ENCODE data around the gene TUSC2. TPM values are rescaled to one million over a fixed set of nuclear protein-coding genes. Genes with fewer than 3 reads are reported as not detected.

Gene TUSC2, protein sequence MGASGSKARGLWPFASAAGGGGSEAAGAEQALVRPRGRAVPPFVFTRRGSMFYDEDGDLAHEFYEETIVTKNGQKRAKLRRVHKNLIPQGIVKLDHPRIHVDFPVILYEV
- polyA plus RNA-seq (2012; ENCODE audit: insufficient read depth, insufficient read length): 44.7 TPM

DNA sequence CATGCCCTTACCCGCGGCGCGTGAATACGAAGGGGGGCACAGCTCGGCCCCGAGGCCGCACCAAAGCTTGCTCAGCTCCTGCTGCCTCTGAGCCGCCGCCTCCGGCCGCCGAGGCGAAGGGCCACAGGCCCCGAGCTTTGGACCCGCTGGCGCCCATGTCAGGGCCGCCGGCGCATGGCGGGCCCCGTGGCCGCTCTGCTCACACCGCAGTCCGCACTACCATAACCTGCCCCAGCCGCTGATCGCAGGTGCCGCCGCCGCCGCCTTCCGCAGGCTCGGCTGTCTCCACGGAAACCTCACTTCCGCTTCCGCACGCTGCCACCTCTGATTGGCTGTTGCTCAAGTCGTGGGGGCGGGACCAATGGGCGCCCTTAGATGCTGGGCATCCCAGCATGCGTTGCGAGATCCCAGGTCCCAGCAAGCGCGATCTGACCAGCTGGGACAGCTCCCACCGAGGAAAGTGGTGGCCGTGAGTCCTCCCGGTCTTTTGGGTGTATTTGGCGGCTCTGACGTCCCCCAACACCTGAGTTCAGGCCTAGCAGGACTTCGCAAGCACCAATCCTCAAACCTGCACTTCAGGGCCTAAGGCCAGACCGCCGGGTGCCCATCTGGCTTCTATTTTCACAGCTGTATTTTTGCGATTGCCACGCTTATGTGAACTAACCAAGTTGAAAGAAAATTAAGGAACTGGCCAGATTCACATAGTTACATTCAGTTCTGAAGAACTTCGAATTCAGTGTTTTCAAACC, at the start of gene TUSC2:
Gene TUSC2, minus strand, starts transcription at position 281 of the 749 bp plus-strand sequence. Its CDS starts 124 bp downstream, at position 157.
- peak; percentile 91 for DNase-seq (ENCODE audit: low read depth, low spot score)

DNA sequence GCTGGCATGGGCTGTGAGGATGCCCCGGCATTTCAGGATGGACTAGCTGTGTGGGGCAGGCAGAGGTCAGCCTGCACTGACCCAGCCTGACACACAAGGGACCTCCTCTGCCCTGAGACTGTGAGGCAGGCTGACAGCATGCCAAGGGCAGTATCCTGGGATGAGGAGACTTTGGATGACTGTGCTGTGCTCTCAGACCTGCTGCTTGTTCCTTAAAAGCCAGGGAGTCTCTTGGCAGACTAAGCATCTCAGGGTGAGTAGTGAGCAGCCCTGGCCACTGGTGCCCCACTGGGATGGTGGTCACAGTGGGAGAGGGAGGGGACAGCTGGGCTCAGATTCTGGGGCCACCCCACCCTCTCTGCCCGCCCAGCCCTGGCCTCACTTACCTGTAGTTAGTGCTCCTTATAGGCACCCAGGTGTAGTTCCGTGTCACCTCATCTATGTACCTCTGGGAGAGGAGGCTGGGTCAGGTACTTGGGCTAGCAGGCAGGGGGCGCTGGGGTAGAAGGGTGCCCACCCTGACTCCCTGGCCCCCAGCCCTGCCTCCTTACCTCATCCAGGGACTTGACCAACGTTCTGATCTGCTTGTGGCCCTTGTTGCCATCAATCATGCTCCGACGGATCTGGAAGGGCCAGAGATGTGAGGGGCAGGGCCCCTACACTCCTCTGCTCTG, 47.4 kb upstream of the TUSC2 start:
- no peak overlapping the region for H3K4me3 ChIP-seq (ENCODE audit: low read length)
- DNase-seq (ENCODE audit: low read depth, low spot score): no peak

More for the DNA sequence above, at the start of gene TUSC2:
- H3K4me3 ChIP-seq (ENCODE audit: low read length): peak within 1 kb of the TSS; percentile 94

DNA sequence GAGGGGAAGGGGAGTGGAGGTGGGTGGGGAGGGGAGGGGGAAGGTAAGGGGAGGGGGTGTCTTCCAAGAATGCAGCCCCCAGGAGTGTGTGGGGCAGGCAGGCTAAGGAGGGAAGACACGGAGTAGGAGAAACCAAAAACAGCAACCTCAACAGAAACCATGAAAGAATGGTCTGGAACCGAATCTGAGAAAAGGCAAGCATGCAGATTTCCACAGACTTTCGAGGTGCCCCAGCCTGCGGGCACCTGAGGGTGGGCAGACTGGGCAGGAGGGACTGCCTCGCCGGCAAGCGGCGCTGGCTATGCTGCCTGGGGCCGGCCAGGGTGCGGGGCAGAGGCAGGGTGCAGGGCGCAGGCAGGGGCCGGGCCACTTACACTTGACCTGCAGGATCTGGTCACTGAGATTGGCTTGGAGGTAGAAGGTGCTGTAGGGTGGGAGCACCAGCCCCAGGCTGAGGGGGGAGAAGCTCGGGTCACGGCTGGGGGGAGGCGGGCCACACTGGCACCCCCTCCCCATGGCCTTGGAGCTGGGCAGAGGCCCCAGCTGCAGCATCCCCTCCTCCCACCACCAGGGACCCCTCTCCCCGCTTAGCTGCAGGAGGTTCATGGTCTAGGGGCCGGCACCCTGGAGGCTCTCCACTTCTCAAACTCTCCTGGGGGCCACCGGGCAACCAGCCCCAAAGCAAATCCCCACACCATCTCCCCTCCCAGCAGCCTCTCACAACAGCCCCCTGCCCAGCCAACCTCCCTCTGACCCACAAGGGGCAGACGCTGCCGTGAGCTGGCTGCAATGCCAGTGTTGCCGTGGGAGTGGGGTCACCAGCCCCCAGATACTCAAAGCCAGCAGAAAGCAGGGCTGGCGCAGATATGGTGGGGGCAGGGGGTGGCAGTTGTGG, 46.6 kb upstream of the TUSC2 start:
- no peak overlapping the region for H3K4me3 ChIP-seq (ENCODE audit: low read length)
- no peak for DNase-seq (ENCODE audit: low read depth, low spot score)

DNA sequence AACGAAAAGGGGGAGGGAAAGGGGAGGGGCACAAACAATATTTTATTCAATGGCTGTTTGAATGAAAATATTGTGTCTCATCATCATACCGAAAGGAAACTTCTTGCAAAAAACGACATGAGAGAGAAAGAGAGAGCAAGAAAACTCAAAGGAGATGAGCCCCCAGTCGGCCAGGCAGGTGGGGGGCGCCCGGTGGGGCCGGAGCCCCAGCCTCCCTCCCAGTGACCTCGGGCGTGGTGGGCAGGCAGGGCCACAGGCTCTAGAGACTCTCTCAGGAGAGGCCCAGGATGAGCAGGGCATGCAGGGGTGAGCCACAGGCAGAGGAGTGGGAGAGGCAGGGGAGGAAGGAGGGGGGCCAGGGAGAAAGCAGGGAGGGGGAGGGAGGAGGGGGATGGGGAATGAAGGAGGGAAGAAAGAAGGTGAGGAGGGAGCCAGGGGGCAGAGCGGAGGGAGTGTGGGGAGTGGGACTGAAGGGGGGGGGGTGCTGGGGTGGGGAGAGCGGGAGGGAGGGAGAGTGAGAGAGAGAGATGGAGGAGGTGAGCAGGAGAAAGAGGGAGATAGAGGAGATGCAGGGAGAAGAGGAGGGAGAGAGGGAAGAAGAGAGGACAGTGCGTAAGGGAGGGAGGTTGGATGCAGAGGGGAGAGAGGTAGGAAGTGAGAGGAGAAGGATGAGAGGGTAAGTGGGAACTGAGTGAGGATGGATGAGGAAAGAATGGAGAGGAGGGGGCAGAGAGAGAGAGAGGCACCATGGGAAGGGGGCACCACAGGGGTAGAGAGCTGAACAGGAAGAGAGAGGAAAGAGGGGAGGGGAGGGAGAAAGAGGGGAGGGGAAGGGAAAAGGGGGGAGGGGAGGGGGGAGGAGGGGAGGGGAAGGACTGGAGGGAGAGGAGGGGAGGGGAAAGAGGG, 45.4 kb upstream of the TUSC2 start:
- no peak overlapping the region for H3K4me3 ChIP-seq (ENCODE audit: low read length)
- no peak for DNase-seq (ENCODE audit: low read depth, low spot score)

DNA sequence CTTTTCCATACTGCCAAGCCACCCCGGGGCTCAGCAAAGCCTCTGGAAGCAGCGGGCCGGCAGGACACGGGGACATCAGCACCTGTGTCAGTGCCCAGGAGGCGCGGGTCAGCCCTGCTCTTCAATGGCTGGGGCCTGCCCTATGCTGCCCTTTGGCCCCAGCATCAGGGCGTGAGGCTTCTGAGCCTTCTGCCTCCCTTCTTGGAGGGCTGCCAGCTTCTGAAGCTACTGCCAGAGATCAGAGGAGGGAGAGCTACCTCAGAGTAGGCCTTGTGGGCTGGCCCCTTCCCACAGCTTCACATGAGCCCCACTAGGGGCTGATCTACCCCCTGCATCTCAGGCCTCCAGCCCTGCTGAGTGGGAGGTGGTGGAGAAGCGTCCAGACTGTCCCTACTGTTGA, 44.3 kb upstream of the TUSC2 start:
- H3K4me3 ChIP-seq (ENCODE audit: low read length): no peak overlapping the region
- peak; percentile 72 for DNase-seq (ENCODE audit: low read depth, low spot score)

DNA sequence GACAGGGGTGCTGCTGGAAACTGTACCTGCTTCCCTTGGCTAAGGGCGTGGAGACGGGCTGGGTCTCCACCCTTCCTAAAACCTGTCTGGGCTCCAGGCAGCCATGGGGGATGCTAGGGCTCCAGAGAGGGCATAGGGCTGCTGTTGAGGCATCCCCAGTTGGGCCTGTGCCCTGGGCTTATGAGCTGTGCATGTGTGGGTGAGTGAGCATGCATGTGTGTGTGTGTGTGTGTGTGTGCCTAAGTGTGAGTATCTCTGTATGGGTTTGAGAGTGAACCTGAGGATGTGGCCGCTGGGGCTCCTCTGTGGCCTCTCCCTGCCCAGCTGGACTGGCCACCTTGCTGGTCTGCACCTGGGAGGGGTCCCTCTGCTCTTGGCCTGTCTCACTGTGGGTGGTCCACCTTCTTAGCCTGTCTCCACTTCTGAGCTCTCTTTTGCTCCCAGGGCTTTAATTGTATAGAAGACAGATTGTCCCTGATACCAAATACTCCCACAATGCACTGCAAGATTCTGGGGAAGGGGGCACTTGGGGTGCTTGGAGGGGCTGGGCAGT, 43.2 kb upstream of the TUSC2 start:
- H3K4me3 ChIP-seq (ENCODE audit: low read length): no peak overlapping the region
- no peak for DNase-seq (ENCODE audit: low read depth, low spot score)

DNA sequence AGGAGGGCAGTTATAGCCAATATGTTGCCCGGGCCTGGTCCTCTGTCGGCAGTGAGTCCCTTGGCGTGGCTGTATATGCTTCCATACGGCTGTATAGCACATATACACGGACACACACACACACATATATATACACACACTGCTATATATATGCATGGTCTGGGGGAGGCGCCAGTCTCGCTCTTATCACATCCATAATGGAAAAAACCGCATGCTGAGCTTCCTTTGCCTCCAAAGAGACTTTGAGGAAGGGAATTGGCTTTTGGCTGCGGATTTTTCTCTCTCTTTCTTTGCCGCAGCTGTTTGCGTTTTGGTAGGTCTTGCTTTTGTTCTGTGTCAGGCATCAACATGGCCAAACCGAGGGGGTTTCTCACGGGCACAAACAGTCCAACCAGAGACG, 42.6 kb upstream of the TUSC2 start:
- H3K4me3 ChIP-seq (ENCODE audit: low read length): no peak overlapping the region
- DNase-seq (ENCODE audit: low read depth, low spot score): no peak

DNA sequence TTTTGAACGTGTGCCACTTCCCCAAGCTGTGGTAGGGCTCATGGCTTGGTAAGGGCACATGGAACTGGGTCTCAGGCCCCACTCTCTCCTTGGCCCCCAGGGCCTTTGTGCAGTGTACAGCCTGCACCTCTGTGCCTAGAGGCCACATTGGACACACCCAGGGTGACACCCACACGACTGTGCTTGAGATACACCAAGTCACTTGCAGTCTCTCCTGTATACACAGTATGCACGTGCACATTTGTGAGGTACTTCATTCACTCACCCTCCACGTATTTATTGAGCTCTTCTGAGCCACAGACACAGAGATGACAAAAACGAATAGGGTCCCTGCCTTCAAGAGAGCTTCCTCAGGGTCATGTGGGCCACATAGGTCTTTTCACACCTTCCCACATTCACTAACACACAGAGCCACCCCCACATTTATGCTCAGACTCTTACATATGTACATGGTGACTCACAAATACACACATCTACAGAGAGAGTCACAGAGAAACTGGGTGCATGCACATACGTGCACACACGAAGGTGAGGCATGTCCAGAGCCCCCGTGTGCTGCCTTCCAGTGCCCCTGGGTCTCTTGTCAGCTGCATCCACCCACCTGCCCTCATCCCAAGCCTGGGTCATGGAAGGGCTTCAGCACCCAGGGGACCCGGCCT, 41.1 kb upstream of the TUSC2 start:
- H3K4me3 ChIP-seq (ENCODE audit: low read length): no peak overlapping the region
- DNase-seq (ENCODE audit: low read depth, low spot score): no peak

DNA sequence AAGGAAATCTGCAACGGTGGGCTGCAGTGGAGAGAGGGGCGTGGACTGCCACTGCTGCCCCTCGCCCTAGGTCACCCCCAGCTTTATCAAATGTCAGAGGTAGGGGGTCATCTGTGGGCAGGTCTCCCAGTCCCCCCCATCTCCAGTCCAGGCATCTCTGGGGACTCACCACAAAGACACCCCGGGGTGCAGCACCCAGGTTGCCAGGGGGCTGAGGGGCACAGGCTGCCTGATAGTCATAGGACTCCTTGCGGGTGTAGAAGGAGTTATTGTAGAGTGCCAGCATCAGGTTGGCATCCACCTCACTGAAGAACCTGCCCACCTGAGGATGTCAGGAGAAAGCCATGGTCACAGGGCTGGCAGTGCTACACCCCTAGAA, 37.8 kb upstream of the TUSC2 start:
- peak overlapping the region; percentile 60 for H3K4me3 ChIP-seq (ENCODE audit: low read length)
- DNase-seq (ENCODE audit: low read depth, low spot score): no peak

DNA sequence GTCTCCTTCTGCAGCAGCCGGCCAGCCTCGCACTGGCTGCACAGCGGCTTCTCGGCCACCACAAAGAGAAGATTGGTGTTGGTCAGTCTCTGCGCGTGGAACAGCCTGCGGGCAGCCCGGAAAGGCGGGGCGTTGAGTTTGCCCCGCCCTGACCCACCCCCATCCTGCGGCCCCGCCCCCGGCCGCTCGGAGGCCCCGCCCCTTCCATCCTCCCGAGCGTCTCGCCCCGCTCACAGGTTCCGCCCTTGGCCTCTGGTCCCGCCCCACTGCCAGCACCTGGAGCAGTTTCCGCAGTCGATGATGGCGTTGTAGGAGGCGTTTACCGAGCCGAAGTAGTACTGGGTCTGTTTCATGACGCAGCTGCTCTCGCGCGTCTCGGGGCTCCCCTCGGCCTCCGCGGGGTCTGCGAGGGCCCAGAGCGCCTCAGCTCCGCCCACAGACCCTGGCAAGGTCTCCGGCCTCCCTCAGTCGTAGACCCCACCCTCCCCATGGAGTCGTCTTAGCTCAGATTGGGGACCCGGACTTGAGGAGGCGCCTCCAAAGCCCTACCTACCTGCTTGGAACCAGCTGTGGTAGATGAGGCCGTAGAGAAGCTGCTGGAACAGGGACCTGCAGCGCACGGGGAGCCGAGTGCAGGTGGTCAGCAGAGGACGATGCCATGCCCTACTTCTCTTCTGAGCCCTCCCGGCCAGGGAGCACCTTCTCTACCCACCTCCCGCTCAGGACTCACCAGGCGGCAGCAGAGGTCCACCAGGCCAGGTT, 37.2 kb upstream of the TUSC2 start:
- DNase-seq (ENCODE audit: low read depth, low spot score): peak; percentile 85
- peak overlapping the region; percentile 60 for H3K4me3 ChIP-seq (ENCODE audit: low read length)

DNA sequence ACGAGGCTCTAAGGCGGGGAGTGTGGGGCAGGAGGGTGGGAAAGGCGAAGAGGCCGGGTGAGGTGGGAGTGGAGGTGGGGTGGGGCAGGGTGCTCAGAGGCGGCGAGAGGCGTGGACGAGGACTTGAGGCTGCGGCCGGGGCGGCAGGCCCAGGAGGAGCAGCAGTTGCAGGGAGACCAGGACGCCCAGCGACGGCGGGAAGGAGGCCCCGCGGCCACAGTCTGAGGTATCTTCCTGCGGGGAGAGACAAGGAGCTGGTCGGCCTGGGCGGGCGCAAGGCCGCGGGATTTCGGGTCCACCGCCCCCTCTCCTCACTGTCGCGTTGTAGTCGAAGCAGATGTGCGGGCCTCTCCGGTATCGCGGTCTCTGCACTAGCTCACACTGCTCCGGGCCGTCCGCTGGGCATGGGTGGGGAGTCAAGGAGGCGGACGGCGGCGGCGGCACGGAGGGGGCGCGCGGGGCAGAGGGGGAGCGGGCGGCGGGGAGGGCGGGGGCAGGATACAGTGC, 36.6 kb upstream of the TUSC2 start:
- no peak overlapping the region for H3K4me3 ChIP-seq (ENCODE audit: low read length)

DNA sequence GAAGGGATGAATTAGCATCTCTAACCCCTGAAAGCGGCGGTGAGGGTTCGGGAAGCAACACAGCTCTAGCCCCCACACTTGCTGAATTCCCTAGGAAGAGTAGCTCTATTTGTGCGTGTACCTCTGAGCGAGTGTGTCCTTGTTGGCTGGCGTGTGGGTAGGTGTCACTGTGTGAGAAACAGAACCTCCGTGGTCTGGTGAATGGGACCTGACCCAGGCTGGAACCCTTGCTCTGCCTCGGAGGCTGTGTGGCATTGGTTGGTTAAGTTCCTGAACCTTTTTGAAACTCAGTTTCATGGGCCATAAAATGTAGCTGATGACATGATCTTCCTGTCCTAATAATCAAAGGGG, 31.7 kb upstream of the TUSC2 start:
- H3K4me3 ChIP-seq (ENCODE audit: low read length): peak overlapping the region; percentile 90
- no peak for DNase-seq (ENCODE audit: low read depth, low spot score)

More for the DNA sequence above, 36.6 kb upstream of the TUSC2 start:
- DNase-seq (ENCODE audit: low read depth, low spot score): no peak

DNA sequence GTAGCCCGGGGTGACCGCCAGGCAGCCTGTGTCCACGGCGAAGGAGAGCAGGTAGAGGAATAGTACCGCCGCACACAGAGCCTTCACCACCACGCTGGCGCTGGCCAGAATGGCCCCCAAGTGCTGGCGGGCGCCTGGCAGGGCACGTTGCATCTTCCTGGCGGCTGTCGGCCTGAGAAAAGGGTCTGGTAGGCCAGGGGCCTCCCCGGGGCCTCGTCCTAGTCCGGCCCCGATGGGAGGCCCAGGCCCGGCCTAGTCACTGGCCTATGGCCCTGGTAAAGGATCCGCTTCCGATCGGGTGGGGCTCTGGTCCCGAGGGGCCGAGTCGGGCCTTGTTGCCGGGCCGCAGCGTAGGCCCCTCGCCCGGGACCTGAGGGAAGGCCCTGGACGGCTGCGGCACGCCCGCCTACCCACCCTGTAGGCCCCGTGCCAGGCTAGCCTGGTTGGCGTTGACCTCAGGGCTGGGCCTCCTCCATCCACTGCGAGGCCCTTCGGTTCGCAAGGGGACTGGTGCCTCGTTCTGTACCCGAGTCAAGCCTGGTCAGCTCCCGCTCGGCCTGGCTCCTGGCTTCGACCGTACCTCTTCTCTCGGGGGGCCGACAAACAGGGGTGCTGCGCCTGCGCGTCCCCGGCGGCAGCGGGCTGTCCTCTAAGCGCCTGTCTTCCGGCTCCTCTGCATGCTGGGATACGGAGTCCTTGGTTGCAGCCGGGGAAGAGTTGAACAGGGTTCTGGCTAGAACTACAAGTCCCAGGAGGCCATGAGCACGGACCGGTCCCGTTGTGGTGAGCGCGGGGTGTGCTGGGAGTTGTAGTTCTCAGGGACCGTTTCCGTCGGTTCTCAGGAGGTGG, 31.1 kb upstream of the TUSC2 start, which contains the start of gene TMEM115:
Gene TMEM115, minus strand, starts transcription at position 611 of the 849 bp plus-strand sequence. Its CDS starts 458 bp downstream, at position 153.
- peak; percentile 98 for DNase-seq (ENCODE audit: low read depth, low spot score)
- peak within 1 kb of the TSS; percentile 90 for H3K4me3 ChIP-seq (ENCODE audit: low read length)

DNA sequence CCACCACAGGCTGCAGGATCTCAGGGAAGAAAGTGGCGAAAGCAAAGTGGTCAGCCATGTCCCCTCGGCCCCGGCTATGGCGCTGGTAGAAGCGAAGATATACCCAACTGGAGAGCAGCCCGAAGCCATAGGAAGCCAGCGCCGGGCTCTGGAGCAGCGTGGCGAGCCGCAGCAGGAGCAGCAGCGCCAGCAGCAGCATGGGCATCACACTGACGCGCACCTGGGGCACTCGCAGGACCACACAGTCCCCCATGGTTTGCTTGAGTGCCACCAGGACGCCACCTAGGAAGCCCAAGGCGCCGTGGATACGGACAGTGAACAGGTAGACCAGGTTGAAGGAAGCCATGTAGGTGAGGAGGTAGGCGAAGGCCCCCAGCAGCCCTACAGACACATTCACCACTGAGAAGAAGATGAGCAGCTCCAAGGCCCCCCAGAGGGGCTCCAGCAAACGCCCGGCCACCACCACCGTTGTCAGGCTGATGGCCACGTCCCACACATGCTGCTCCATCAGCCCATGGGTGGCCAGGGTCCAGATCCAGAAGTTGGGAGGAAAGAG, 30.4 kb upstream of the TUSC2 start:
- DNase-seq (ENCODE audit: low read depth, low spot score): no peak
- peak overlapping the region; percentile 90 for H3K4me3 ChIP-seq (ENCODE audit: low read length)

DNA sequence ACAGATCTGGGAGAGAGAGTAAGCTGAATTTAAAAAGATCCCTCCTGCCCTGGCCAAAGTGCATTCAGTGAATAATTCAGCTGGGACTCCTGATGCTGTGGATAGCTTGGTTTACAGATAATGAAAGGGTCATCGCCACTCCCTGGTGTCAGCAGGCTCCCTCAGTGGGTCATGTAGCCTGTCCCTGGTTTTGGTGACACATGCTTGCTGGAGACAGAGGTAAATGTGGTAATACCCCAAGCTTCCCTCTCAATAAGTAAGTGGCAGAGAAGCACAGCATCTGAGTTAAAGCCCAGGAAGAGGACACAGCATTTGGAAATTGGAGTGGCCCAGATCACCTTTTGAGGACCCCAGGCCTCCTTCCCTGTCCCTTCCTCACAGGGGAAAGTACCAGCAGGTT, 29.5 kb upstream of the TUSC2 start:
- H3K4me3 ChIP-seq (ENCODE audit: low read length): no peak overlapping the region
- DNase-seq (ENCODE audit: low read depth, low spot score): no peak

DNA sequence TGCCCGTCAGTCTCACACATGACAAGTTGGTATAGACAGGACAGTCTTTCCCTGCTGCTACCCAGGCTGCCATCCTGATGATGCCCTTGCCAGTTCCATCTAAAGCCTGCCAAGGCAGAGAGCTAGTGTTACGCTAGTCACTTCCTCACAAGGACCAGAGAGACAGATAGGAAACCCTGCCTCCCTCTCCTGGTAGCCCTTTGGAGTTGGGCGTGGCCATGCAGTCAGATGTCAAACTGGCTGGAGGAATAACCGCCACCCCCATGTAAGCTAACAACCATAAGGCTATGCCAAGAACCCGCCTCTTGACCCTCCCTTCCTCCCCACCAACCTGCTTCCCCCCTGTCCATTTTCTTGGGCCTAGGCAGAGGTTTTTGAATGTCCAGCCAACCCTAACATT, 28.5 kb upstream of the TUSC2 start:
- H3K4me3 ChIP-seq (ENCODE audit: low read length): no peak overlapping the region
- no peak for DNase-seq (ENCODE audit: low read depth, low spot score)
